GM10248 (cell line): ENCODE results near the gene MCTP2.

Source experiments
- CTCF ChIA-PET: fragments of 300-600 bp; sonication (Branson Sonifier 250); formaldehyde crosslinking; extraction: SDS; loops from one replicate; lab custom pipeline; 2021; ENCODE audit warnings: antibody characterized with exemption; lab: Yijun Ruan, JAX
- POLR2A ChIA-PET: fragments of 350-650 bp; sonication (Branson Sonifier 250); formaldehyde crosslinking; extraction: SDS; loops from one replicate; lab custom pipeline; 2020; ENCODE audit warnings: antibody characterized with exemption; lab: Yijun Ruan, JAX
- DNase-seq: peaks from one replicate; pipeline ENCODE4 v3.0.0; 2012; ENCODE audit errors: extremely low spot score
- CTCF ChIP-seq: IDR thresholded peaks from 2 replicates; pipeline ENCODE4 v1.5.1; 2012; ENCODE audit warnings: mild to moderate bottlenecking, low read depth; ENCODE audit errors: extremely low read depth, missing control alignments, control extremely low read depth

Gene MCTP2

GRCh38 chr15:94385441-94385840 is 154.1 kb downstream of the MCTP2 start:
- CTCF ChIA-PET, result interaction anchor here (1.7 kb wide), 1 partner anchor 10 kb away, joined by 4 read pairs; no protein-coding TSS in a partner anchor
- DNase-seq, result no peak
- POLR2A ChIA-PET, result no interaction called here
- TF ChIP-seq CTCF, result no peak

GRCh38 chr15:94386351-94386750 is 155.0 kb downstream of the MCTP2 start:
- TF ChIP-seq CTCF, result no peak
- DNase-seq, result no peak
- POLR2A ChIA-PET, result no interaction called here
- CTCF ChIA-PET, result interaction anchor here (1.7 kb wide), 1 partner anchor 9 kb away, joined by 4 read pairs; no protein-coding TSS in a partner anchor

GRCh38 chr15:94387442-94387841 is 156.1 kb downstream of the MCTP2 start:
- no peak for DNase-seq
- ChIA-PET POLR2A (no interaction called here), CTCF (no interaction called here)
- no peak for TF ChIP-seq CTCF

- no peak for TF ChIP-seq CTCF
- ChIA-PET CTCF (interaction anchor here (1.2 kb wide), 1 partner anchor 14 kb away, joined by 3 read pairs; no protein-coding TSS in a partner anchor), POLR2A (no interaction called here)
Measured at GRCh38 chr15:94387849-94388441, 156.6 kb downstream of the MCTP2 start.

GRCh38 chr15:94395640-94396039 is 164.3 kb downstream of the MCTP2 start:
- DNase-seq, result no peak
- ChIA-PET CTCF (interaction anchor here (0.8 to 1.8 kb wide), 3 partner anchors 9 to 228 kb away, joined by 3 to 4 read pairs (median 4); no protein-coding TSS in a partner anchor), POLR2A (no interaction called here)

More at GRCh38 chr15:94387849-94388441, 156.6 kb downstream of the MCTP2 start:
- no peak for DNase-seq

GRCh38 chr15:94397337-94397736 is 166.0 kb downstream of the MCTP2 start:
- POLR2A ChIA-PET, result no interaction called here

More at GRCh38 chr15:94395640-94396039, 164.3 kb downstream of the MCTP2 start:
- TF ChIP-seq CTCF, result no peak

More at GRCh38 chr15:94397337-94397736, 166.0 kb downstream of the MCTP2 start:
- TF ChIP-seq CTCF, result no peak
- CTCF ChIA-PET, result interaction anchor here (1.0 to 2.2 kb wide), 2 partner anchors 10 to 21 kb away, joined by 3 to 11 read pairs; no protein-coding TSS in a partner anchor
- DNase-seq, result no peak
